ENCODE data around the gene DUSP1.

The DUSP1 gene

GRCh38 chr5:172777881-172778814, 7.2 kb upstream of the DUSP1 start:
- DNase-seq = peak; percentile 93

- DNase-seq = peak; percentile 66
These were observed 5.2 kb upstream of the DUSP1 start for GRCh38 chr5:172776235-172776594.

GRCh38 chr5:172775326-172776234, 4.6 kb upstream of the DUSP1 start:
- peak; percentile 100 for DNase-seq

GRCh38 chr5:172774561-172775315, 3.7 kb upstream of the DUSP1 start:
- DNase-seq = no peak

- DNase-seq = peak; percentile 91
These were observed 2.8 kb upstream of the DUSP1 start for GRCh38 chr5:172773481-172774469.

- DNase-seq = peak; percentile 99
These were observed 1.3 kb upstream of the DUSP1 start for GRCh38 chr5:172772112-172772906.

GRCh38 chr5:172771439-172772111, 580 bp upstream of the DUSP1 start:
- DNase-seq = no peak

GRCh38 chr5:172770374-172770674, 671 bp downstream of the DUSP1 start:
- no peak for DNase-seq

- peak; percentile 52 for DNase-seq
These were observed 1.2 kb downstream of the DUSP1 start for GRCh38 chr5:172769616-172770373.

- DNase-seq = no peak
These were observed 1.7 kb downstream of the DUSP1 start for GRCh38 chr5:172769342-172769615.

- DNase-seq = no peak
These were observed 2.2 kb downstream of the DUSP1 start for GRCh38 chr5:172768573-172769341.

GRCh38 chr5:172768098-172768572, 2.9 kb downstream of the DUSP1 start:
- no peak for DNase-seq

GRCh38 chr5:172766287-172767108, 4.5 kb downstream of the DUSP1 start:
- DNase-seq = peak; percentile 58

- peak; percentile 68 for DNase-seq
These were observed 5.2 kb downstream of the DUSP1 start for GRCh38 chr5:172765766-172766286.

- DNase-seq = peak; percentile 99
These were observed 5.9 kb downstream of the DUSP1 start for GRCh38 chr5:172764861-172765765.

- DNase-seq = no peak
These were observed 7.9 kb downstream of the DUSP1 start for GRCh38 chr5:172763120-172763464.
